GM12892 (cell line): Measurements from ENCODE around the gene ZMIZ1.

Experiments
- POLR2A ChIP-seq: IDR thresholded peaks from 2 replicates; pipeline ENCODE4 v1.6.1; 2011; ENCODE audit warnings: low read depth, low read length, control low read depth
- POLR2AphosphoS5 ChIP-seq: IDR thresholded peaks from 2 replicates; pipeline ENCODE4 v1.6.1; 2011; ENCODE audit warnings: low read depth, low read length, control low read depth

DNA sequence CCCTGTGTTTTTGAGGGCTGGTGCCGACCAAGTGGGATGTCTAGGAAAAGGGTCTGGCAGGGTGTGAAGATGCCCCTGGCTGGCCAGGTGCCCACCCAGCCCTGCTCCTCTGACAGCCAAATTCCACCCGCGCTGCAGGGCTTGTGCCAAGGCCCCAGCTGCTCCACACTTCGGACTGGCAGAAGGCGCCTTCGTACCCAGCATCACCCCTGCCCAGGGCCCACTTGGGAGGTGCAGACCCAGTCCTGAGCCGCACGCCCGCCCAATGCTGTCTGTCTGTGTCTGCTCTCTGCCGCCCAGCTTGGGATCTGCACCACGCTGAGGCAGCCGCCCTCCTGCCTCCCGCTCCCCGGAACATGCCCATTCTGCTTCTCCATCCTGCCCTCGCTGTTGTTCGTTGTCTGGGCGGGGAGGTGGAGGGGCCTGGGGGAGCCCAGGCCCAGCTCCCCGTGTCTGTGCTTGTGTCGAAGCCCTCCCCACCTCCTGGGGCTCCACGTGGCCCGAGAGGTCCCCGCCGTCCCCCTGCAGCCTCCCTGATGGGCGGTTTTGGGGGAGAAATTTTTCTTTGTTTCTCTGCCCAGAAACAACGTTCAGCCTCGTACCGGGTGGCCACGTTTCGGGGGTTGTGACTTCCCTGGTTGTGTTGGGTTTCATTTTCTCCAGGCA lies 241.6 kb downstream of the ZMIZ1 start:
- no peak for TF ChIP-seq POLR2A
- TF ChIP-seq POLR2AphosphoS5 = no peak
